GM12878 (cell line): ENCODE measurements around the gene KIF5A. TPM values are rescaled to one million over a fixed set of nuclear protein-coding genes. Genes with fewer than 3 reads are reported as not detected.

ENCODE experiments used
- BCLAF1 ChIP-seq: fragments of 450-650 bp; IDR thresholded peaks from 2 replicates; pipeline ENCODE4 v1.6.1; 2017; ENCODE audit warnings: antibody characterized with exemption, mild to moderate bottlenecking, moderate library complexity
- BHLHE40 ChIP-seq, 2 experiments: fragments of 450-650 bp in 1 of 2; IDR thresholded peaks; 2 replicates each; pipeline ENCODE4 v1.6.1; 2011 to 2017; ENCODE audit warnings: low read depth in 2 of 2, borderline replicate concordance in 1 of 2, improper control_type of control experiment in 1 of 2, low read length in 1 of 2, mild to moderate bottlenecking in 1 of 2
- CEBPZ ChIP-seq: fragments of 150-350 bp; IDR thresholded peaks from 2 replicates; pipeline ENCODE4 v1.6.1; 2016; ENCODE audit warnings: low read depth, low read length
- CHD2 ChIP-seq: IDR thresholded peaks from 2 replicates; pipeline ENCODE4 v1.6.1; 2011; ENCODE audit warnings: low read depth, low read length, improper control_type of control experiment, borderline replicate concordance
- CREB1 ChIP-seq: IDR thresholded peaks from 2 replicates; pipeline ENCODE4 v1.6.1; 2012; ENCODE audit warnings: low read depth, mild to moderate bottlenecking, inconsistent platforms
- HDAC2 ChIP-seq: fragments of 200-600 bp; sonication (generic); IDR thresholded peaks from 2 replicates; pipeline ENCODE4 v1.6.1; 2017
- MAX ChIP-seq: IDR thresholded peaks from 2 replicates; pipeline ENCODE4 v1.6.1; 2012; ENCODE audit warnings: low read depth, low read length, improper control_type of control experiment
- MLLT1 ChIP-seq: fragments of 450-650 bp; IDR thresholded peaks from 2 replicates; pipeline ENCODE4 v1.6.1; 2016; ENCODE audit warnings: mild to moderate bottlenecking
- MTA2 ChIP-seq: fragments of 450-650 bp; IDR thresholded peaks from 2 replicates; pipeline ENCODE4 v1.6.1; 2016; ENCODE audit warnings: low read depth, mild to moderate bottlenecking, moderate library complexity
- NKRF ChIP-seq: fragments of 450-650 bp; conservative IDR thresholded peaks from 2 replicates; pipeline ENCODE4 v1.6.1; 2017; ENCODE audit warnings: mild to moderate bottlenecking, moderate library complexity
- RELA ChIP-seq: fragments of 450-650 bp; IDR thresholded peaks from 2 replicates; pipeline ENCODE4 v1.8.0; 2014; ENCODE audit warnings: borderline replicate concordance; ENCODE audit not compliant: partially characterized antibody
- RFX5 ChIP-seq: IDR thresholded peaks from 2 replicates; pipeline ENCODE4 v1.6.1; 2011; ENCODE audit warnings: low read depth, low read length, improper control_type of control experiment
- SMAD1 ChIP-seq: fragments of 450-650 bp; IDR thresholded peaks from 2 replicates; pipeline ENCODE4 v1.6.1; 2018; ENCODE audit warnings: mild to moderate bottlenecking, low read depth; ENCODE audit not compliant: partially characterized antibody
- SMARCA5 ChIP-seq: fragments of 450-650 bp; IDR thresholded peaks from 2 replicates; pipeline ENCODE4 v1.6.1; 2017; ENCODE audit warnings: mild to moderate bottlenecking
- TBL1XR1 ChIP-seq: IDR thresholded peaks from 2 replicates; pipeline ENCODE4 v1.6.1; 2012; ENCODE audit warnings: low read depth, low read length, improper control_type of control experiment
- TCF12 ChIP-seq: IDR thresholded peaks from 2 replicates; pipeline ENCODE4 v1.6.1; 2011; ENCODE audit warnings: low read depth, mild to moderate bottlenecking, low read length
- TCF3 ChIP-seq: IDR thresholded peaks from 2 replicates; pipeline ENCODE4 v1.6.1; 2012; ENCODE audit warnings: low read depth, mild to moderate bottlenecking, low read length, borderline replicate concordance; ENCODE audit not compliant: insufficient read depth
- ZNF24 ChIP-seq: fragments of 450-650 bp; IDR thresholded peaks from 2 replicates; pipeline ENCODE4 v1.6.1; 2017; ENCODE audit warnings: antibody characterized with exemption, mild to moderate bottlenecking
- polyA plus RNA-seq, 11 experiments: library from polyadenylated mRNA; depleted of rRNA in 4 of 11; unstranded in 6 of 11; stranded (reverse) in 5 of 11; fragments of >200 nt; fragmentation: Nextera tagmentation in 4 of 11; fragmentation: Illumina TruSeq in 1 of 11; extraction: Ambion mirVana in 4 of 11; extraction: Trizol in 1 of 11; gene quantifications; 1 replicate in 1 of 11; 2 replicates in 10 of 11; pipeline versions ENCODE4 v1.2.1 to v1.2.3, GENCODE V29; 2011 to 2016; ENCODE audit warnings: inconsistent platforms in 2 of 11, missing spikeins in 2 of 11, low read depth in 1 of 11
- total RNA-seq, 4 experiments: library from RNA; depleted of rRNA in 3 of 4; stranded (reverse); fragments of >200 nt in 3 of 4; fragmentation: Illumina TruSeq in 1 of 4; extraction: Trizol in 1 of 4; gene quantifications; 2 replicates each; pipeline versions ENCODE4 v1.2.1 to v1.2.3, GENCODE V29; 2013 to 2021

Gene KIF5A
- total and polyA plus RNA-seq, 10 of the 15 experiments (the other 5 are each of a cell fraction or from before 2014, with no cell fraction given) = 0.35 to 2.9 (median 0.97) TPM

GRCh38 chr12:57590864-57591781 lies 41.3 kb downstream of the KIF5A start, which contains the start of gene PIP4K2C (continued):
- TF ChIP-seq CEBPZ (no peak), MTA2 (no peak), NKRF (peak; percentile 94), SMAD1 (no peak), ZNF24 (no peak), MLLT1 (no peak), CHD2 (peak; percentile 44; the same call in 1 of the 2 replicates), BHLHE40 (IDR thresholded peaks at IDR 0.05; ENCODE audit: borderline replicate concordance in 1 of 2, low read depth in 2 of 2, low read length in 1 of 2) (peak; percentile 91 to 99), TBL1XR1 (peak; percentile 32; the same call in 1 of the 2 replicates), MAX (peak; percentile 87), RFX5 (0 out of 2 replicates have a peak, but pooled peaks have one; percentile 6), HDAC2 (no peak), BCLAF1 (no peak), CREB1 (peak; percentile 47; the same call in 1 of the 2 replicates), SMARCA5 (0 out of 2 replicates have a peak, but pooled peaks have one; percentile 40), TCF3 (peak; percentile 9; the same call in 1 of the 2 replicates), TCF12 (0 out of 2 replicates have a peak, but pooled peaks have one; percentile 4), RELA (no peak)
